Type B pancreatic cell (in vitro differentiated cells): Measurements from ENCODE around the gene ATP4B. TPM values are rescaled to one million over a fixed set of nuclear protein-coding genes. Genes with fewer than 3 reads are reported as not detected.

ENCODE experiments used
- DNase-seq: peaks from one replicate; pipeline ENCODE4 v3.0.0; 2021; ENCODE audit warnings: mixed read lengths; ENCODE audit not compliant: unreplicated experiment; ENCODE audit errors: extremely low spot score
- H3K27ac Mint-ChIP-seq: 2 replicates; pipeline ENCODE4 v1.8.0; 2021; ENCODE audit warnings: mild to moderate bottlenecking, mixed read lengths
- H3K27me3 Mint-ChIP-seq: 2 replicates; pipeline ENCODE4 v1.8.0; 2021; ENCODE audit warnings: mixed read lengths
- H3K36me3 Mint-ChIP-seq: 2 replicates; pipeline ENCODE4 v1.8.0; 2021; ENCODE audit warnings: mixed read lengths
- H3K4me1 Mint-ChIP-seq: one replicate; pipeline ENCODE4 v1.8.0; 2021; ENCODE audit warnings: mixed read lengths; ENCODE audit not compliant: unreplicated experiment
- H3K4me3 Mint-ChIP-seq: 2 replicates; pipeline ENCODE4 v1.8.0; 2021; ENCODE audit warnings: mild to moderate bottlenecking, mixed read lengths
- H3K9me3 Mint-ChIP-seq: 2 replicates; pipeline ENCODE4 v1.8.0; 2021; ENCODE audit warnings: mixed read lengths
- CTCF ChIP-seq: fragments of 200-600 bp; sonication (generic); conservative IDR thresholded peaks from 2 replicates; pipeline ENCODE4 v1.5.0; 2021; ENCODE audit warnings: antibody characterized with exemption, mild to moderate bottlenecking
- total RNA-seq: library from RNA; stranded (reverse); gene quantifications from 2 replicates; pipeline ENCODE4 v1.2.1, GENCODE V29; 2021; ENCODE audit warnings: low replicate concordance

ATP4B gene
- total RNA-seq, 1 donor from 2014 or later, result 26.7 TPM

GRCh38 chr13:113643593-113643992, 14.4 kb downstream of the ATP4B start:
- no peak for DNase-seq
- no peaks in the 10 kb centered on the region for H3K27me3 Mint-ChIP-seq
- no peaks in the 10 kb centered on the region for H3K4me1 Mint-ChIP-seq
- H3K27ac Mint-ChIP-seq, result no peak overlapping the region
- peaks cover 36% of the 10 kb centered on the region for H3K36me3 Mint-ChIP-seq
- TF ChIP-seq CTCF, result no peak
- H3K4me3 Mint-ChIP-seq, result no peak overlapping the region
- H3K9me3 Mint-ChIP-seq, result peaks cover 4% of the 10 kb centered on the region

- Mint-ChIP-seq H3K27me3 (no peaks in the 10 kb centered on the region), H3K9me3 (peaks cover 4% of the 10 kb centered on the region), H3K27ac (no peak overlapping the region), H3K4me1 (no peaks in the 10 kb centered on the region), H3K4me3 (no peak overlapping the region), H3K36me3 (peaks cover 42% of the 10 kb centered on the region)
- TF ChIP-seq CTCF, result no peak
- no peak for DNase-seq
Measured at GRCh38 chr13:113642563-113642962, 15.4 kb downstream of the ATP4B start.

DNA sequence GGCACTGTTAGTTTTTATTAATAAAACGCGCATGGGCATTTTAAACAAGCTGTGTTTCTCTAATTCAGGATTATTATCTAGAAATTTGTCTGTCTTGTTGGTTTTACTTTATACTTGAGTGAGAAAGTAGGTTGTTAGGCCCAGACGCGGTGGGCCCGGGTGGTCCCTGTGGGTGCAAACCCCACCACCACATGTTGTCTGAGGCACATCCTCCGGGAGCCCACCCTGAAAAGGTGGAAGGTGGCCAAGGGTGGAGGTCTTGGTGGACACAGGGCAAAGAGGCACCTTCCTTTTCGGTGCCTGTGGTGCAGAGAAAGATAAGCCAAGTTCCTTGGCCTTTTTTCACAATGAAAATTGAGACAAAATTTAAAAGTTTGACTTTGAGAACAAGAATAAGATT, 16.6 kb downstream of the ATP4B start:
- Mint-ChIP-seq H3K36me3 (peaks cover 42% of the 10 kb centered on the region), H3K27me3 (no peaks in the 10 kb centered on the region), H3K4me3 (no peak overlapping the region), H3K9me3 (peaks cover 4% of the 10 kb centered on the region), H3K4me1 (no peaks in the 10 kb centered on the region), H3K27ac (no peak overlapping the region)
- no peak for TF ChIP-seq CTCF
- peak; percentile 56 for DNase-seq

DNA sequence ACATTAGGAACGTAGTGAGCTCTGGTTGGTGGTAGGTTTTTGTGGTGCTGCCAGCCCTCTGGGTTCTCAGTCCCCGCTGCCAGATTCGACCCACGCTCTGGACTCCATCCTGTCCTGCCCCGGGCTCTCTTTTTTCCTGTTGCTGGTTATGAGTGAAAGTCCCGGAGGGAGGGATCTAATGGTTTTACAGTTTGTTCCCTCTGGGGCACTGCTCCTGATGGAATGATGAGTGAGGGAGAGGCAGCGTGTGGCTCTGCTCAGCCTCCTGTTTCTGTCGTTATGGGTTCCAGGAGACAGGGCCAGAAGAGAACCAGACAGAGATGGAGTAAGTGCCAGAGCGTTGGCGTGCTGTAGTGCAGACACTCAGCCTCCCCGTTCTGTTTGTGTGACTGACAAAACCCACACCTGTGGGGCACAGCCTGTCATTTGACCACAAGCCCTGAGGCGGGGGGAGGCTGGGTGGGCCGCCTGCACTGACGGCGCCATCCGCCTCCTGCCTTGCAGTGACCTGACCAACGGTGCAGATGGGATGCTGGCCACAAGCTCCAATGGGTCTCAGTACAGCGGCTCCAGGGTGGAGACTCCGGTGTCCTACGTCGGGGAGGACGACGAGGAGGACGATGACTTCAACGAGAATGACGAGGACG, 18.3 kb downstream of the ATP4B start:
- no peak overlapping the region for H3K4me3 Mint-ChIP-seq
- H3K4me1 Mint-ChIP-seq, result no peaks in the 10 kb centered on the region
- DNase-seq, result peak; percentile 59
- peaks cover 42% of the 10 kb centered on the region for H3K36me3 Mint-ChIP-seq
- no peak overlapping the region for H3K27ac Mint-ChIP-seq
- H3K9me3 Mint-ChIP-seq, result peaks cover 4% of the 10 kb centered on the region
- H3K27me3 Mint-ChIP-seq, result no peaks in the 10 kb centered on the region
- no peak for TF ChIP-seq CTCF

DNA sequence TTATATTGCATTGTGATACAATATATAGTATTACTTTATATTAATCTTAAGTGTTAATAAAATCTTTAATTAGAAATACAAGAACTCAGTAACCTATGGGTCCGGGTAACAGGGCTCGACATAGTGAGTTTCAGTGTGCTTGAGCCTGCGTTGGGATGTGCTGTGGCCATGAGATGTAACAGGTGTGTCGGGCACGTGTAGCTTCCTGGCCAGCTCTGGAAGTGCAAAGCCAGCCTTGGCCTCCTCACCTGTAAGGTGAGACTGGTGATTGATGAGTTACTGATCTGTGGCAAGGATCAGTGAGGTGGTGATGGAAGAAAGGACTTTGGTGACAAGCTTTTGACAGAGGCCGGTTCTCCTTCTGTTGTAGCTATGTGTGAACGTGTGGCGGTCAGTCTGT, 19.2 kb downstream of the ATP4B start:
- DNase-seq, result peak; percentile 37
- Mint-ChIP-seq H3K27me3 (no peaks in the 10 kb centered on the region), H3K4me3 (no peak overlapping the region), H3K4me1 (no peaks in the 10 kb centered on the region), H3K9me3 (peaks cover 4% of the 10 kb centered on the region), H3K27ac (no peak overlapping the region), H3K36me3 (peaks cover 50% of the 10 kb centered on the region)
- TF ChIP-seq CTCF, result no peak
